Measurements from ENCODE around the gene PPP1R9B. TPM values are rescaled to one million over a fixed set of nuclear protein-coding genes. Genes with fewer than 3 reads are reported as not detected.
A peak's percentile ranks its signal among the peaks of the same experiment; 100 is the strongest.

The PPP1R9B gene
- total RNA-seq, 1 donor from 2014 or later: 58.6 TPM

DNA sequence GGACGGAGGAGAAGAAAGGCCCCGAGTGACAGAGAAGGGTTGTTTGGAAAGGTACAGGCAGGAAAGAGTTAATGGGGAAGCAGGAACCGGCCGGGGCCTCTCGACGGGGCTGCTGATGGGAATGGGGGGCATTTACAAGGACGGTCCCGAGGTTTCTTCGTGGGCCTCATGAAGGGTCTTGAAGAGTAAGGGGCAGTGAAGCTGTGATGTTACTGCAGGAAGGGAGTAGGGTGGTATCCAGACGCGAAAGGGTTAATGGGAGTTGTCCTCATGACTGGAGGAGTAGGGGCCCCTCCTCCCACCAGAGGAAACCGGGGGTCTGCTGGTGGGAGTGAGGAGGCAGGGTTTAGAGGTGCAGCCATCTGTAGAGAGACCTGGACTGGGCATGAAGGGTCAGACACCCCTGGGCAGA, 54.8 kb downstream of the PPP1R9B start:
- Mint-ChIP-seq H3K9me3 (no peaks in the 10 kb centered on the region), H3K27ac (peak overlapping the region; percentile 91), H3K4me1 (peaks cover 17% of the 10 kb centered on the region), H3K4me3 (peak overlapping the region; percentile 96), H3K27me3 (ENCODE audit: low read depth) (no peaks in the 10 kb centered on the region), H3K36me3 (peaks cover 7% of the 10 kb centered on the region)
- TF ChIP-seq, protein P1, sequence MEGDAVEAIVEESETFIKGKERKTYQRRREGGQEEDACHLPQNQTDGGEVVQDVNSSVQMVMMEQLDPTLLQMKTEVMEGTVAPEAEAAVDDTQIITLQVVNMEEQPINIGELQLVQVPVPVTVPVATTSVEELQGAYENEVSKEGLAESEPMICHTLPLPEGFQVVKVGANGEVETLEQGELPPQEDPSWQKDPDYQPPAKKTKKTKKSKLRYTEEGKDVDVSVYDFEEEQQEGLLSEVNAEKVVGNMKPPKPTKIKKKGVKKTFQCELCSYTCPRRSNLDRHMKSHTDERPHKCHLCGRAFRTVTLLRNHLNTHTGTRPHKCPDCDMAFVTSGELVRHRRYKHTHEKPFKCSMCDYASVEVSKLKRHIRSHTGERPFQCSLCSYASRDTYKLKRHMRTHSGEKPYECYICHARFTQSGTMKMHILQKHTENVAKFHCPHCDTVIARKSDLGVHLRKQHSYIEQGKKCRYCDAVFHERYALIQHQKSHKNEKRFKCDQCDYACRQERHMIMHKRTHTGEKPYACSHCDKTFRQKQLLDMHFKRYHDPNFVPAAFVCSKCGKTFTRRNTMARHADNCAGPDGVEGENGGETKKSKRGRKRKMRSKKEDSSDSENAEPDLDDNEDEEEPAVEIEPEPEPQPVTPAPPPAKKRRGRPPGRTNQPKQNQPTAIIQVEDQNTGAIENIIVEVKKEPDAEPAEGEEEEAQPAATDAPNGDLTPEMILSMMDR (IDR thresholded peaks at IDR 0.05; ENCODE audit: unreplicated experiment): no peak
- no peak for DNase-seq (ENCODE audit: low spot score in 2 of 2, unreplicated experiment in 2 of 2)

DNA sequence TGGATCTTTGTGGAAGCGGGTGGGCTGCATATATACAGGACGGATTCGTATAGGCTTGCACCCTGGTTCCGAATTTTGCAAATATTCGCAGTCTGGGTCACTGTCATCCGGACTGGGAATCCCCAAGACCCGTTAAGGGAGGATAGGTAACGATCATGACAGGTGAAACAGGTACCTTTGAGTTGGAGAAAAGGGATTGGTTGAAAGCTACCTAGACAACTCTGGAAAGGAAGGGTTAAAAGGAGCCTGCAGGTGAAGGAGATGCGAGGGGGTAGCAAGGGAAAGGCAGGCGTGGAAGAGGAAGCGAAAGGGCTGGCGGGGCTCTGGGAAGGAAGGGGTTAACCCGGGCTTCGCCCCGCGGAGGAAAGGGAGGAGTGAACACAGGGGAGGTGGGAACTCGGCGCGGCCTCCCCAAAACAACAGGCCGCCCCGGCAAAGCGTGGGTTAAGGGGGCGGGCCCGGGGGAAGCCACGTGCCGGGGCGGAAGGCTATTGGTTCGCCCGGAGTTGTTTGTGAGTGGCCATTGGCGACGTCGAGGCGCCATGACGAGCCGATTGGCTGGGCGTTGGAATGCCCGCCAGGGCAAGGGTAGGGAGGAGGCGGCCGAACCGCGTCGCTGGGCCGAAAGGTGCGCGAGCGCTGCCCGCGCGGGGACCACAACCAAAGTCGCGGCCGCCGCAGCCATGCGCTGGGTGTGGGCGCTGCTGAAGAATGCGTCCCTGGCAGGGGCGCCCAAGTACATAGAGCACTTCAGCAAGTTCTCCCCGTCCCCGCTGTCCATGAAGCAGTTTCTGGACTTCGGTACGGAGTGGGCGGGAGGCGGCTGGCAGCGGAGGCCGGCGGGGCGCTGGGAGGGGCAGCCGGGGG, 55.5 kb downstream of the PPP1R9B start, which contains the start of gene PDK2:
Gene PDK2 (plus strand): TSS at position 599 of the 867 bp plus-strand sequence. CDS start 85 bp downstream, at position 684.
- no peaks in the 10 kb centered on the region for H3K27me3 Mint-ChIP-seq (ENCODE audit: low read depth)
- peak within 1 kb of the TSS; percentile 96 for H3K4me3 Mint-ChIP-seq
- peaks cover 7% of the 10 kb centered on the region for H3K36me3 Mint-ChIP-seq
- peak within 1 kb of the TSS; percentile 91 for H3K27ac Mint-ChIP-seq
- H3K4me1 Mint-ChIP-seq: peaks cover 14% of the 10 kb centered on the region
- TF ChIP-seq, protein P1 (IDR thresholded peaks at IDR 0.05; ENCODE audit: unreplicated experiment): no peak
- no peaks in the 10 kb centered on the region for H3K9me3 Mint-ChIP-seq
- DNase-seq (ENCODE audit: low spot score in 2 of 2, unreplicated experiment in 2 of 2): peak; percentile 92 to 95

DNA sequence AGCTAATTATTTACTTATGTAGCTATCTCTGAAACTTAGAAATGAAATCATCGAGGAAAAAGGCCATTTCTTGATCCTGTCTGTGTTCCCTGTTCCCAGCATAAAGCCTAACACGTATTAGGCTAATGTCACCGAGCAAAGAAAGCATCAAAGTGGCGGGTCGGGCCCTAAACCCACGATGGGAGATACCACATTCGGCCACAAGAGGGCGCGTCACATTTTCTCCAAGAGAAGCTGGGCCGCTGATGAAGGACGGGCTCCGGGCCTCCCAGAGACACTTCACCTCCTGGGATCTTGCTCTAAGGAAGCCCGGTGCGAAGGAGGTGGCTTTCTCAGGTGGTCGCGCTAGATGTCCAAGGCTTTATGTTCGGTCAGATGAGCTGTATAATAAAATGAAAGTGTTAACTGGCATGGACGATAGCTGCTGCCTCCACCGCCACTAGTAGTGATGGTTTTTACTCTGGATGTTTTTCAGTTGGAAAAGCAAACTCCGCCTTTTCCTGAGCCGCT, 56.2 kb downstream of the PPP1R9B start:
- H3K27me3 Mint-ChIP-seq (ENCODE audit: low read depth): no peaks in the 10 kb centered on the region
- H3K27ac Mint-ChIP-seq: peak overlapping the region; percentile 91
- peaks cover 3% of the 10 kb centered on the region for H3K36me3 Mint-ChIP-seq
- DNase-seq (ENCODE audit: low spot score in 2 of 2, unreplicated experiment in 2 of 2): peak; percentile 79 to 95
- H3K4me3 Mint-ChIP-seq: peak overlapping the region; percentile 96
- TF ChIP-seq, protein P1 (IDR thresholded peaks at IDR 0.05; ENCODE audit: unreplicated experiment): peak; percentile 99
- peaks cover 14% of the 10 kb centered on the region for H3K4me1 Mint-ChIP-seq
- no peaks in the 10 kb centered on the region for H3K9me3 Mint-ChIP-seq

DNA sequence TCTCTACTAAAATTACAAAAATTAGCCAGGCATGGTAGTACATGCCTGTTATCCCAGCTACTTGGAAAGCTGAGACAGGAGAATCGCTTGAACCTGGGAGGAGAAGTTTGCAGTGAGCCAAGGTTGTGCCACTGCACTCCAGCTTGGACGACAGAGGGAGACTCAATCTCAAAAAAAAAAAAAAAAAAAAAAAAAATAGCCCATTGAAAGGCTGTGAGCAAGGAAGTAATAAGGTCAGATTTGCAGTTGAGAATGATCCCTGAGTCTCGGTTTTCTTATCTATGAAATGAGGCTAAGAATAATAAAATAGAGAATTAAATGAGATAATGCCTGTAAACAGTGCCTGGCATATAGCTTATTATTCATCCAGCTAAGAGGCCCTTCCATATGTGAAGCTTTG, 56.7 kb downstream of the PPP1R9B start:
- Mint-ChIP-seq H3K27me3 (ENCODE audit: low read depth) (no peaks in the 10 kb centered on the region), H3K36me3 (peaks cover 3% of the 10 kb centered on the region), H3K4me1 (peaks cover 14% of the 10 kb centered on the region), H3K27ac (no peak overlapping the region), H3K9me3 (no peaks in the 10 kb centered on the region), H3K4me3 (no peak overlapping the region)
- DNase-seq (ENCODE audit: low spot score in 2 of 2, unreplicated experiment in 2 of 2): no peak
- TF ChIP-seq, protein P1 (IDR thresholded peaks at IDR 0.05; ENCODE audit: unreplicated experiment): no peak

DNA sequence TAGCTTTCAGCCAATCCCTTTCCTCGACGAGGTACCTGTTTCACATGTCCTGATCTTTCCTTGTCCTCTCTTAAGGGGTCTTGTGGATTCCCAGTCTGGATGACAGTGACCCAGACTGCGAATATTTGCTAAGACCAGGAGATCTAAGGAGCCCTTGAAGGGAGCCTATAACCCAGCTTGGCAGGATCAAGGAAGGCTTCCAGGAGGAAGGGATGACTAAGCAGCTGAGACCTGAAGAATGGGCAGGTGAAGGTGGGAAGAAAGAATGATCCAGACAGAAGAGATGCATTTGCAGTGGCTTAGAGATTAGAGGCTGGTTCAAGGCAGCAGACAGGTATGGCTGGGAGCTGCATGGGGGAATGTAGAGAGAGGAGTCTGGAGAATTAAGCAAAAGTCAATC, 57.2 kb downstream of the PPP1R9B start:
- Mint-ChIP-seq H3K27me3 (ENCODE audit: low read depth) (no peaks in the 10 kb centered on the region), H3K4me3 (no peak overlapping the region), H3K36me3 (peaks cover 6% of the 10 kb centered on the region), H3K9me3 (no peaks in the 10 kb centered on the region), H3K4me1 (peaks cover 14% of the 10 kb centered on the region), H3K27ac (no peak overlapping the region)
- TF ChIP-seq, protein P1 (IDR thresholded peaks at IDR 0.05; ENCODE audit: unreplicated experiment): no peak
- DNase-seq (ENCODE audit: low spot score in 2 of 2, unreplicated experiment in 2 of 2): no peak
